Spinal cord (tissue), 10 donors: ENCODE measurements around the gene SEMA6A. TPM values are rescaled to one million over a fixed set of nuclear protein-coding genes. Genes with fewer than 3 reads are reported as not detected.

Experiments
- DNase-seq, 6 donors: peaks; one replicate each; pipeline versions ENCODE4 v3.0.0 to v3.0.0-alpha.2; 2013 to 2015; ENCODE audit warnings: low spot score in 6 of 6, low read depth in 4 of 6
- H3K27ac ChIP-seq: one replicate; pipeline ENCODE4 v1.5.1; 2013; ENCODE audit warnings: low read depth, low read length, control low read depth
- H3K27me3 ChIP-seq: one replicate; pipeline ENCODE4 v1.6.1; 2013; ENCODE audit warnings: low read length; ENCODE audit not compliant: control insufficient read depth, insufficient read depth
- H3K36me3 ChIP-seq: one replicate; pipeline ENCODE4 v1.6.1; 2013; ENCODE audit warnings: low read length; ENCODE audit not compliant: control insufficient read depth, insufficient read depth
- H3K4me1 ChIP-seq: one replicate; pipeline ENCODE4 v1.6.1; 2013; ENCODE audit warnings: low read length; ENCODE audit not compliant: control insufficient read depth, insufficient read depth
- H3K4me3 ChIP-seq: one replicate; pipeline ENCODE4 v1.5.1; 2013; ENCODE audit warnings: low read depth, low read length, control low read depth
- H3K9me3 ChIP-seq: one replicate; pipeline ENCODE4 v1.6.1; 2013; ENCODE audit warnings: low read length; ENCODE audit not compliant: control insufficient read depth, insufficient read depth
- WGBS: methylation state at CpG from one replicate; pipeline ENCODE4 v1.1.5; 2013; ENCODE audit warnings: missing lambda C conversion rate; ENCODE audit not compliant: insufficient coverage; 5-methylcytosine and 5-hydroxymethylcytosine counted together
- polyA plus RNA-seq, 2 donors: library from polyadenylated mRNA; unstranded; fragments of 120-200 nt; gene quantifications; one replicate each; pipeline ENCODE4 v1.2.1, GENCODE V29; 2013; ENCODE audit not compliant: insufficient read length in 2 of 2
- total RNA-seq, 2 donors: library from RNA; depleted of rRNA in 1 of 2; stranded (reverse); fragments of 120-200 nt in 1 of 2; fragments of >200 nt in 1 of 2; gene quantifications; one replicate each; pipeline versions ENCODE4 v1.2.3 to v1.2.4, GENCODE V29; 2013 to 2014
- donor health status: healthy.

SEMA6A gene
- total and polyA plus RNA-seq, 4 donors: 52.8 to 135 (median 98.0) TPM

- H3K4me3 ChIP-seq: no peak overlapping the region
- H3K36me3 ChIP-seq: peaks cover 20% of the 10 kb centered on the region
- 100% methylated on average over 1 of the region's 3 CpGs for WGBS
- no peak for DNase-seq
- H3K27ac ChIP-seq: no peak overlapping the region
- H3K4me1 ChIP-seq: peaks cover 26% of the 10 kb centered on the region
- H3K27me3 ChIP-seq: no peaks in the 10 kb centered on the region
- no peaks in the 10 kb centered on the region for H3K9me3 ChIP-seq
These were observed 131.6 kb downstream of the SEMA6A start for GRCh38 chr5:116442931-116443551.

- Histone ChIP-seq H3K27me3 (no peaks in the 10 kb centered on the region), H3K4me1 (peaks cover 26% of the 10 kb centered on the region), H3K9me3 (no peaks in the 10 kb centered on the region), H3K4me3 (no peak overlapping the region), H3K36me3 (peaks cover 12% of the 10 kb centered on the region), H3K27ac (peak overlapping the region; percentile 16)
- DNase-seq: peak in 3 of 6 donors; percentile 45 to 82 (median 73)
- 24% methylated on average over 3 of the region's 3 CpGs for WGBS
These were observed 132.5 kb downstream of the SEMA6A start for GRCh38 chr5:116442095-116442534.

GRCh38 chr5:116441223-116441622, 133.4 kb downstream of the SEMA6A start:
- Histone ChIP-seq H3K27ac (no peak overlapping the region), H3K4me3 (no peak overlapping the region), H3K36me3 (peaks cover 3% of the 10 kb centered on the region), H3K27me3 (no peaks in the 10 kb centered on the region), H3K9me3 (no peaks in the 10 kb centered on the region), H3K4me1 (peaks cover 26% of the 10 kb centered on the region)
- no peak for DNase-seq
- 56% methylated on average over 2 of the region's 2 CpGs for WGBS

- H3K27me3 ChIP-seq: no peaks in the 10 kb centered on the region
- no peaks in the 10 kb centered on the region for H3K36me3 ChIP-seq
- WGBS: no CpG with 5 or more reads among the region's 5 CpGs
- H3K4me3 ChIP-seq: no peak overlapping the region
- peaks cover 26% of the 10 kb centered on the region for H3K4me1 ChIP-seq
- no peak for DNase-seq
- no peak overlapping the region for H3K27ac ChIP-seq
- H3K9me3 ChIP-seq: no peaks in the 10 kb centered on the region
These were observed 134.1 kb downstream of the SEMA6A start for GRCh38 chr5:116440457-116441001.

- Histone ChIP-seq H3K27me3 (no peaks in the 10 kb centered on the region), H3K9me3 (no peaks in the 10 kb centered on the region), H3K27ac (no peak overlapping the region), H3K4me1 (peaks cover 25% of the 10 kb centered on the region), H3K36me3 (no peaks in the 10 kb centered on the region), H3K4me3 (no peak overlapping the region)
- no CpG with 5 or more reads among the region's 5 CpGs for WGBS
- DNase-seq: peak in 1 of 6 donors; percentile 52
These were observed 134.7 kb downstream of the SEMA6A start for GRCh38 chr5:116439905-116440304.

GRCh38 chr5:116438979-116439554, 135.6 kb downstream of the SEMA6A start:
- peaks cover 21% of the 10 kb centered on the region for H3K4me1 ChIP-seq
- H3K4me3 ChIP-seq: no peak overlapping the region
- no peaks in the 10 kb centered on the region for H3K27me3 ChIP-seq
- WGBS: 67% methylated on average over 1 of the region's 6 CpGs
- H3K36me3 ChIP-seq: no peaks in the 10 kb centered on the region
- no peak overlapping the region for H3K27ac ChIP-seq
- DNase-seq: no peak
- no peaks in the 10 kb centered on the region for H3K9me3 ChIP-seq

- Histone ChIP-seq H3K9me3 (no peaks in the 10 kb centered on the region), H3K27ac (peak overlapping the region; percentile 5), H3K4me1 (peaks cover 21% of the 10 kb centered on the region), H3K36me3 (no peaks in the 10 kb centered on the region), H3K27me3 (no peaks in the 10 kb centered on the region), H3K4me3 (no peak overlapping the region)
- DNase-seq: no peak
These were observed 136.6 kb downstream of the SEMA6A start for GRCh38 chr5:116437922-116438578.

GRCh38 chr5:116437351-116437705, 137.3 kb downstream of the SEMA6A start:
- H3K4me1 ChIP-seq: peaks cover 19% of the 10 kb centered on the region
- H3K27me3 ChIP-seq: no peaks in the 10 kb centered on the region
- H3K9me3 ChIP-seq: no peaks in the 10 kb centered on the region
- no peak overlapping the region for H3K4me3 ChIP-seq
- DNase-seq: no peak
- no peaks in the 10 kb centered on the region for H3K36me3 ChIP-seq
- 20% methylated on average over 1 of the region's 6 CpGs for WGBS
- no peak overlapping the region for H3K27ac ChIP-seq

GRCh38 chr5:116436674-116437350, 137.8 kb downstream of the SEMA6A start:
- WGBS: 61% methylated on average over 4 of the region's 5 CpGs
- Histone ChIP-seq H3K27ac (no peak overlapping the region), H3K36me3 (no peaks in the 10 kb centered on the region)

More at GRCh38 chr5:116436674-116437350, 137.8 kb downstream of the SEMA6A start:
- no peaks in the 10 kb centered on the region for H3K9me3 ChIP-seq
- DNase-seq: no peak
- no peaks in the 10 kb centered on the region for H3K27me3 ChIP-seq
- peaks cover 13% of the 10 kb centered on the region for H3K4me1 ChIP-seq
- no peak overlapping the region for H3K4me3 ChIP-seq
